OCI-LY3 (cell line): ENCODE data around the gene MRPL52.
A peak's percentile ranks its signal among the peaks of the same experiment; 100 is the strongest.

Experiments
- H2AFZ ChIP-seq: fragments of 200-600, 300-600 bp; shearing (Covaris generic); 2 replicates; pipeline ENCODE4 v1.6.0; 2014; ENCODE audit warnings: antibody characterized with exemption, low read depth, low read length
- H3K27ac ChIP-seq: fragments of 200-600, 300-600 bp; sonication (generic); 2 replicates; pipeline ENCODE4 v1.5.1; 2014; ENCODE audit warnings: mild to moderate bottlenecking, low read length, moderate library complexity, mixed read lengths
- H3K27me3 ChIP-seq: fragments of 200-600, 300-600 bp; sonication (generic); 2 replicates; pipeline ENCODE4 v1.6.1; 2014; ENCODE audit warnings: low read depth, low read length, mixed read lengths
- H3K36me3 ChIP-seq: fragments of 200-600, 300-600 bp; sonication (generic); replicated peaks from 2 replicates; pipeline ENCODE3; 2014; ENCODE audit warnings: low read depth, low read length, mixed read lengths
- H3K4me1 ChIP-seq: fragments of 300-600, 200-600 bp; sonication (generic); 2 replicates; pipeline ENCODE4 v1.6.1; 2014; ENCODE audit warnings: low read length, mixed read lengths
- H3K4me2 ChIP-seq: fragments of 200-600, 300-600 bp; sonication (generic); 2 replicates; pipeline ENCODE4 v1.6.1; 2014; ENCODE audit warnings: low read length, mixed read lengths
- H3K4me3 ChIP-seq: fragments of 300-600, 200-600 bp; sonication (generic); 2 replicates; pipeline ENCODE4 v1.5.1; 2014; ENCODE audit warnings: antibody characterized with exemption, mild to moderate bottlenecking, low read length, moderate library complexity
- H3K79me2 ChIP-seq: fragments of 300-600, 200-600 bp; shearing (Covaris generic); 2 replicates; pipeline ENCODE4 v1.6.1; 2014; ENCODE audit warnings: mild to moderate bottlenecking, low read length, mixed read lengths
- H3K9ac ChIP-seq: fragments of 300-600, 200-600 bp; shearing (Covaris generic); 2 replicates; pipeline ENCODE4 v1.6.0; 2014; ENCODE audit warnings: mild to moderate bottlenecking, low read length, moderate library complexity
- H3K9me3 ChIP-seq: fragments of 200-600, 300-600 bp; shearing (Covaris generic); 2 replicates; pipeline ENCODE4 v1.6.1; 2014; ENCODE audit warnings: low read length, mixed read lengths; ENCODE audit not compliant: insufficient read depth
- H4K20me1 ChIP-seq: fragments of 200-600, 300-600 bp; sonication (generic); 2 replicates; pipeline ENCODE4 v1.6.1; 2016; ENCODE audit warnings: low read length, mixed read lengths; ENCODE audit not compliant: insufficient read depth
- CTCF ChIP-seq: fragments of 200-600, 300-600 bp; sonication (generic); IDR thresholded peaks from 2 replicates; pipeline ENCODE4 v1.5.1; 2014; ENCODE audit warnings: antibody characterized with exemption, low read length, low read depth
- EZH2phosphoT487 ChIP-seq: fragments of 200-600 bp; shearing (Covaris generic); IDR thresholded peaks from 2 replicates; pipeline ENCODE4 v1.6.1; 2018; ENCODE audit warnings: antibody characterized with exemption, mixed run types, low read depth

The MRPL52 gene

GRCh38 chr14:22820731-22821130 is 9.0 kb upstream of the MRPL52 start:
- Histone ChIP-seq H2AFZ (no peak overlapping the region), H3K27me3 (no peaks in the 10 kb centered on the region), H3K4me1 (peaks cover 33% of the 10 kb centered on the region), H4K20me1 (no peaks in the 10 kb centered on the region), H3K9me3 (no peaks in the 10 kb centered on the region), H3K79me2 (no peaks in the 10 kb centered on the region), H3K9ac (no peak overlapping the region), H3K27ac (no peak overlapping the region), H3K4me2 (no peak overlapping the region), H3K36me3 (no peaks in the 10 kb centered on the region), H3K4me3 (no peak overlapping the region)
- TF ChIP-seq CTCF: no peak
- TF ChIP-seq EZH2phosphoT487: no peak

- peaks cover 26% of the 10 kb centered on the region for H3K4me1 ChIP-seq
- H3K9me3 ChIP-seq: no peaks in the 10 kb centered on the region
- no peak for TF ChIP-seq EZH2phosphoT487
- no peak for TF ChIP-seq CTCF
- H3K36me3 ChIP-seq: no peaks in the 10 kb centered on the region
- no peak overlapping the region for H3K4me2 ChIP-seq
- no peak overlapping the region for H3K9ac ChIP-seq
- H2AFZ ChIP-seq: no peak overlapping the region
- H4K20me1 ChIP-seq: no peaks in the 10 kb centered on the region
- H3K27me3 ChIP-seq: no peaks in the 10 kb centered on the region
- H3K27ac ChIP-seq: no peak overlapping the region
- H3K4me3 ChIP-seq: no peak overlapping the region
- no peaks in the 10 kb centered on the region for H3K79me2 ChIP-seq
These were observed 8.3 kb upstream of the MRPL52 start for GRCh38 chr14:22821193-22822015.

- Histone ChIP-seq H3K4me3 (peak overlapping the region; percentile 75), H3K4me1 (peaks cover 24% of the 10 kb centered on the region), H2AFZ (peak overlapping the region; percentile 77), H3K9me3 (no peaks in the 10 kb centered on the region), H4K20me1 (no peaks in the 10 kb centered on the region), H3K27ac (no peak overlapping the region), H3K4me2 (peak overlapping the region; percentile 83), H3K9ac (peak overlapping the region; percentile 49; the same call in 1 of the 2 replicates), H3K27me3 (no peaks in the 10 kb centered on the region), H3K79me2 (no peaks in the 10 kb centered on the region), H3K36me3 (no peaks in the 10 kb centered on the region)
- no peak for TF ChIP-seq CTCF
- TF ChIP-seq EZH2phosphoT487: no peak
These were observed 7.6 kb upstream of the MRPL52 start for GRCh38 chr14:22822016-22822570.

GRCh38 chr14:22822571-22823098 is 7.1 kb upstream of the MRPL52 start:
- peak overlapping the region; percentile 75 for H3K4me3 ChIP-seq
- TF ChIP-seq EZH2phosphoT487 (no peak), CTCF (peak; percentile 87)
- no peaks in the 10 kb centered on the region for H3K79me2 ChIP-seq
- no peak overlapping the region for H3K27ac ChIP-seq
- H3K4me1 ChIP-seq: peaks cover 24% of the 10 kb centered on the region
- H3K36me3 ChIP-seq: no peaks in the 10 kb centered on the region
- no peaks in the 10 kb centered on the region for H4K20me1 ChIP-seq
- peak overlapping the region; percentile 49 for H3K9ac ChIP-seq
- H3K4me2 ChIP-seq: peak overlapping the region; percentile 83
- peak overlapping the region; percentile 77 for H2AFZ ChIP-seq
- no peaks in the 10 kb centered on the region for H3K27me3 ChIP-seq
- no peaks in the 10 kb centered on the region for H3K9me3 ChIP-seq
